IPS-20b (cell line): ENCODE measurements around the gene NTF3.

ENCODE experiments used
- H3K27ac ChIP-seq: one replicate; pipeline ENCODE4 v1.5.1; 2013; ENCODE audit warnings: low read length
- H3K27me3 ChIP-seq: 2 replicates; pipeline ENCODE4 v1.6.1; 2013; ENCODE audit warnings: mild to moderate bottlenecking, low read length, inconsistent platforms; ENCODE audit not compliant: insufficient read depth
- H3K36me3 ChIP-seq: 2 replicates; pipeline ENCODE4 v1.6.1; 2013; ENCODE audit warnings: low read depth, mild to moderate bottlenecking, inconsistent platforms, low read length, moderate library complexity; ENCODE audit not compliant: insufficient read depth
- H3K4me1 ChIP-seq: 2 replicates; pipeline ENCODE4 v1.6.1; 2013; ENCODE audit warnings: mild to moderate bottlenecking, control low read depth, inconsistent platforms, low read length, moderate library complexity; ENCODE audit not compliant: insufficient read depth
- H3K4me3 ChIP-seq: 2 replicates; pipeline ENCODE4 v1.5.1; 2013; ENCODE audit warnings: mild to moderate bottlenecking, low read length, inconsistent platforms
- H3K9ac ChIP-seq: 2 replicates; pipeline ENCODE4 v1.6.1; 2013; ENCODE audit warnings: low read depth, mild to moderate bottlenecking, inconsistent platforms, low read length, moderate library complexity
- H3K9me3 ChIP-seq: 2 replicates; pipeline ENCODE4 v1.6.1; 2013; ENCODE audit warnings: mild to moderate bottlenecking, low read depth, low read length, inconsistent platforms; ENCODE audit not compliant: insufficient read depth

The NTF3 gene

GRCh38 chr12:5432011-5432400, at the start of gene NTF3:
Gene NTF3, plus strand, starts transcription at chr12:5432108. Its CDS starts 217 bp downstream, at chr12:5432325.
- Histone ChIP-seq H3K27me3 (peaks cover 85% of the 10 kb centered on the region), H3K27ac (no peak within 1 kb of the TSS), H3K4me3 (peak within 1 kb of the TSS; percentile 72), H3K9me3 (no peaks in the 10 kb centered on the region), H3K36me3 (no peaks in the 10 kb centered on the region), H3K9ac (peak within 1 kb of the TSS; percentile 46; the same call in 1 of the 2 replicates), H3K4me1 (peaks cover 24% of the 10 kb centered on the region)

- H3K4me3 ChIP-seq: no peak overlapping the region
- no peaks in the 10 kb centered on the region for H3K36me3 ChIP-seq
- H3K27me3 ChIP-seq: no peaks in the 10 kb centered on the region
- H3K9me3 ChIP-seq: no peaks in the 10 kb centered on the region
- H3K9ac ChIP-seq: no peak overlapping the region
- no peaks in the 10 kb centered on the region; the same call in 1 of the 2 replicates for H3K4me1 ChIP-seq
- no peak overlapping the region for H3K27ac ChIP-seq
These were observed 47.9 kb upstream of the NTF3 start for GRCh38 chr12:5384015-5384414.

- Histone ChIP-seq H3K9me3 (no peaks in the 10 kb centered on the region), H3K27ac (no peak overlapping the region), H3K4me3 (no peak overlapping the region), H3K4me1 (no peaks in the 10 kb centered on the region; the same call in 1 of the 2 replicates), H3K36me3 (no peaks in the 10 kb centered on the region), H3K27me3 (no peaks in the 10 kb centered on the region), H3K9ac (no peak overlapping the region)
These were observed 43.0 kb upstream of the NTF3 start for GRCh38 chr12:5388581-5389535.

GRCh38 chr12:5390174-5390799, 41.6 kb upstream of the NTF3 start:
- Histone ChIP-seq H3K4me1 (no peaks in the 10 kb centered on the region), H3K9me3 (no peaks in the 10 kb centered on the region), H3K27ac (no peak overlapping the region), H3K27me3 (no peaks in the 10 kb centered on the region), H3K4me3 (no peak overlapping the region), H3K36me3 (no peaks in the 10 kb centered on the region), H3K9ac (no peak overlapping the region)

- no peaks in the 10 kb centered on the region for H3K36me3 ChIP-seq
- H3K4me3 ChIP-seq: no peak overlapping the region
- no peak overlapping the region for H3K27ac ChIP-seq
These were observed 40.3 kb upstream of the NTF3 start for GRCh38 chr12:5391653-5392052.

GRCh38 chr12:5392961-5393360, 38.9 kb upstream of the NTF3 start:
- Histone ChIP-seq H3K9me3 (no peaks in the 10 kb centered on the region), H3K36me3 (no peaks in the 10 kb centered on the region), H3K9ac (no peak overlapping the region), H3K27me3 (no peaks in the 10 kb centered on the region), H3K4me3 (no peak overlapping the region), H3K27ac (no peak overlapping the region), H3K4me1 (no peaks in the 10 kb centered on the region)

More at GRCh38 chr12:5391653-5392052, 40.3 kb upstream of the NTF3 start:
- Histone ChIP-seq H3K27me3 (no peaks in the 10 kb centered on the region), H3K4me1 (no peaks in the 10 kb centered on the region), H3K9me3 (no peaks in the 10 kb centered on the region), H3K9ac (no peak overlapping the region)

GRCh38 chr12:5395443-5396271, 36.3 kb upstream of the NTF3 start:
- Histone ChIP-seq H3K36me3 (no peaks in the 10 kb centered on the region), H3K9me3 (no peaks in the 10 kb centered on the region), H3K4me1 (no peaks in the 10 kb centered on the region), H3K9ac (no peak overlapping the region), H3K27ac (no peak overlapping the region), H3K4me3 (no peak overlapping the region), H3K27me3 (no peaks in the 10 kb centered on the region)

- H3K9me3 ChIP-seq: no peaks in the 10 kb centered on the region
- H3K4me3 ChIP-seq: no peak overlapping the region
- no peak overlapping the region for H3K27ac ChIP-seq
- H3K36me3 ChIP-seq: no peaks in the 10 kb centered on the region
- no peaks in the 10 kb centered on the region for H3K4me1 ChIP-seq
- H3K9ac ChIP-seq: no peak overlapping the region
- no peaks in the 10 kb centered on the region for H3K27me3 ChIP-seq
These were observed 35.4 kb upstream of the NTF3 start for GRCh38 chr12:5396541-5396940.

GRCh38 chr12:5399266-5399665, 32.6 kb upstream of the NTF3 start:
- no peaks in the 10 kb centered on the region for H3K36me3 ChIP-seq
- no peaks in the 10 kb centered on the region for H3K4me1 ChIP-seq
- no peaks in the 10 kb centered on the region for H3K9me3 ChIP-seq
- H3K27ac ChIP-seq: no peak overlapping the region
- H3K27me3 ChIP-seq: no peaks in the 10 kb centered on the region
- H3K4me3 ChIP-seq: no peak overlapping the region
- no peak overlapping the region for H3K9ac ChIP-seq

GRCh38 chr12:5402009-5402935, 29.6 kb upstream of the NTF3 start:
- Histone ChIP-seq H3K9ac (no peak overlapping the region), H3K27ac (no peak overlapping the region), H3K36me3 (no peaks in the 10 kb centered on the region), H3K4me3 (no peak overlapping the region), H3K9me3 (no peaks in the 10 kb centered on the region), H3K27me3 (no peaks in the 10 kb centered on the region), H3K4me1 (no peaks in the 10 kb centered on the region)

GRCh38 chr12:5403411-5403810, 28.5 kb upstream of the NTF3 start:
- Histone ChIP-seq H3K9me3 (no peaks in the 10 kb centered on the region), H3K27ac (no peak overlapping the region), H3K27me3 (no peaks in the 10 kb centered on the region), H3K36me3 (no peaks in the 10 kb centered on the region), H3K4me3 (no peak overlapping the region), H3K9ac (no peak overlapping the region), H3K4me1 (no peaks in the 10 kb centered on the region)
